ENCODE results near the gene XYLT1. TPM values are rescaled to one million over a fixed set of nuclear protein-coding genes. Genes with fewer than 3 reads are reported as not detected.

The XYLT1 gene
- total and polyA plus RNA-seq, 2 of the 8 experiments (the other 6 are each of a cell fraction or from before 2014, with no cell fraction given), result 6.6 to 25.4 TPM

DNA sequence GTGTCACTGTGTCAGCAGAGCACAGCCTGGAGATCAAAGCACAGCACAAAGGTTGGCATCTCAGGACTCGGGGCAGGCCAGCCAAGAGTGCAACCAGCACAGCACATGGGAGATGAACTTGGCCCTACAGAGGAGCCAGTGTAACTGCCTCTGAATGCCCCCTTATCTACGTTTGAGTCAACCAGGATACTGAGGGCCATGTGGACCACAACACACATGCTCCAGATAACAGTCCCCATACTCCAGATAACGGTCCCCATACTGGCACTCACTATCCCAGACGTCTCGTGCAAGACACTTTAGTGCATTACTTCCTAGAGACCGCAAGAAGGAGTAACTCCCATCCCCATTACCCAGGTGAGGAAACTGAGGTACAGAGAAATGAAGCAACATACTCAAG lies 88.2 kb downstream of the XYLT1 start (continued):
- TF ChIP-seq, protein P1, sequence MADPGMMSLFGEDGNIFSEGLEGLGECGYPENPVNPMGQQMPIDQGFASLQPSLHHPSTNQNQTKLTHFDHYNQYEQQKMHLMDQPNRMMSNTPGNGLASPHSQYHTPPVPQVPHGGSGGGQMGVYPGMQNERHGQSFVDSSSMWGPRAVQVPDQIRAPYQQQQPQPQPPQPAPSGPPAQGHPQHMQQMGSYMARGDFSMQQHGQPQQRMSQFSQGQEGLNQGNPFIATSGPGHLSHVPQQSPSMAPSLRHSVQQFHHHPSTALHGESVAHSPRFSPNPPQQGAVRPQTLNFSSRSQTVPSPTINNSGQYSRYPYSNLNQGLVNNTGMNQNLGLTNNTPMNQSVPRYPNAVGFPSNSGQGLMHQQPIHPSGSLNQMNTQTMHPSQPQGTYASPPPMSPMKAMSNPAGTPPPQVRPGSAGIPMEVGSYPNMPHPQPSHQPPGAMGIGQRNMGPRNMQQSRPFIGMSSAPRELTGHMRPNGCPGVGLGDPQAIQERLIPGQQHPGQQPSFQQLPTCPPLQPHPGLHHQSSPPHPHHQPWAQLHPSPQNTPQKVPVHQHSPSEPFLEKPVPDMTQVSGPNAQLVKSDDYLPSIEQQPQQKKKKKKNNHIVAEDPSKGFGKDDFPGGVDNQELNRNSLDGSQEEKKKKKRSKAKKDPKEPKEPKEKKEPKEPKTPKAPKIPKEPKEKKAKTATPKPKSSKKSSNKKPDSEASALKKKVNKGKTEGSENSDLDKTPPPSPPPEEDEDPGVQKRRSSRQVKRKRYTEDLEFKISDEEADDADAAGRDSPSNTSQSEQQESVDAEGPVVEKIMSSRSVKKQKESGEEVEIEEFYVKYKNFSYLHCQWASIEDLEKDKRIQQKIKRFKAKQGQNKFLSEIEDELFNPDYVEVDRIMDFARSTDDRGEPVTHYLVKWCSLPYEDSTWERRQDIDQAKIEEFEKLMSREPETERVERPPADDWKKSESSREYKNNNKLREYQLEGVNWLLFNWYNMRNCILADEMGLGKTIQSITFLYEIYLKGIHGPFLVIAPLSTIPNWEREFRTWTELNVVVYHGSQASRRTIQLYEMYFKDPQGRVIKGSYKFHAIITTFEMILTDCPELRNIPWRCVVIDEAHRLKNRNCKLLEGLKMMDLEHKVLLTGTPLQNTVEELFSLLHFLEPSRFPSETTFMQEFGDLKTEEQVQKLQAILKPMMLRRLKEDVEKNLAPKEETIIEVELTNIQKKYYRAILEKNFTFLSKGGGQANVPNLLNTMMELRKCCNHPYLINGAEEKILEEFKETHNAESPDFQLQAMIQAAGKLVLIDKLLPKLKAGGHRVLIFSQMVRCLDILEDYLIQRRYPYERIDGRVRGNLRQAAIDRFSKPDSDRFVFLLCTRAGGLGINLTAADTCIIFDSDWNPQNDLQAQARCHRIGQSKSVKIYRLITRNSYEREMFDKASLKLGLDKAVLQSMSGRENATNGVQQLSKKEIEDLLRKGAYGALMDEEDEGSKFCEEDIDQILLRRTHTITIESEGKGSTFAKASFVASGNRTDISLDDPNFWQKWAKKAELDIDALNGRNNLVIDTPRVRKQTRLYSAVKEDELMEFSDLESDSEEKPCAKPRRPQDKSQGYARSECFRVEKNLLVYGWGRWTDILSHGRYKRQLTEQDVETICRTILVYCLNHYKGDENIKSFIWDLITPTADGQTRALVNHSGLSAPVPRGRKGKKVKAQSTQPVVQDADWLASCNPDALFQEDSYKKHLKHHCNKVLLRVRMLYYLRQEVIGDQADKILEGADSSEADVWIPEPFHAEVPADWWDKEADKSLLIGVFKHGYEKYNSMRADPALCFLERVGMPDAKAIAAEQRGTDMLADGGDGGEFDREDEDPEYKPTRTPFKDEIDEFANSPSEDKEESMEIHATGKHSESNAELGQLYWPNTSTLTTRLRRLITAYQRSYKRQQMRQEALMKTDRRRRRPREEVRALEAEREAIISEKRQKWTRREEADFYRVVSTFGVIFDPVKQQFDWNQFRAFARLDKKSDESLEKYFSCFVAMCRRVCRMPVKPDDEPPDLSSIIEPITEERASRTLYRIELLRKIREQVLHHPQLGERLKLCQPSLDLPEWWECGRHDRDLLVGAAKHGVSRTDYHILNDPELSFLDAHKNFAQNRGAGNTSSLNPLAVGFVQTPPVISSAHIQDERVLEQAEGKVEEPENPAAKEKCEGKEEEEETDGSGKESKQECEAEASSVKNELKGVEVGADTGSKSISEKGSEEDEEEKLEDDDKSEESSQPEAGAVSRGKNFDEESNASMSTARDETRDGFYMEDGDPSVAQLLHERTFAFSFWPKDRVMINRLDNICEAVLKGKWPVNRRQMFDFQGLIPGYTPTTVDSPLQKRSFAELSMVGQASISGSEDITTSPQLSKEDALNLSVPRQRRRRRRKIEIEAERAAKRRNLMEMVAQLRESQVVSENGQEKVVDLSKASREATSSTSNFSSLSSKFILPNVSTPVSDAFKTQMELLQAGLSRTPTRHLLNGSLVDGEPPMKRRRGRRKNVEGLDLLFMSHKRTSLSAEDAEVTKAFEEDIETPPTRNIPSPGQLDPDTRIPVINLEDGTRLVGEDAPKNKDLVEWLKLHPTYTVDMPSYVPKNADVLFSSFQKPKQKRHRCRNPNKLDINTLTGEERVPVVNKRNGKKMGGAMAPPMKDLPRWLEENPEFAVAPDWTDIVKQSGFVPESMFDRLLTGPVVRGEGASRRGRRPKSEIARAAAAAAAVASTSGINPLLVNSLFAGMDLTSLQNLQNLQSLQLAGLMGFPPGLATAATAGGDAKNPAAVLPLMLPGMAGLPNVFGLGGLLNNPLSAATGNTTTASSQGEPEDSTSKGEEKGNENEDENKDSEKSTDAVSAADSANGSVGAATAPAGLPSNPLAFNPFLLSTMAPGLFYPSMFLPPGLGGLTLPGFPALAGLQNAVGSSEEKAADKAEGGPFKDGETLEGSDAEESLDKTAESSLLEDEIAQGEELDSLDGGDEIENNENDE (IDR thresholded peaks at IDR 0.05; ENCODE audit: insufficient replicate concordance, low read length), result no peak
- TF ChIP-seq MAFK (IDR thresholded peaks at IDR 0.05; ENCODE audit: low read depth, low read length) (no peak), NRF1 (IDR thresholded peaks at IDR 0.05; ENCODE audit: low read depth, low read length) (no peak), SAP30 (IDR thresholded peaks at IDR 0.05; ENCODE audit: insufficient read depth, insufficient replicate concordance, low read length) (no peak), CTBP2 (IDR thresholded peaks at IDR 0.05; ENCODE audit: borderline replicate concordance, insufficient read depth, insufficient read length, low read length) (no peak), SP1 (IDR thresholded peaks at IDR 0.05; ENCODE audit: low read depth, low read length) (no peak), TCF12 (IDR thresholded peaks at IDR 0.05; ENCODE audit: low read depth, low read length) (no peak), JUN (IDR thresholded peaks at IDR 0.05; ENCODE audit: low read depth, low read length) (no peak), RFX5 (IDR thresholded peaks at IDR 0.05; ENCODE audit: borderline replicate concordance, low read depth, low read length) (no peak), POU5F1 (IDR thresholded peaks at IDR 0.05; ENCODE audit: low read depth, low read length) (no peak), ZNF274 (IDR thresholded peaks at IDR 0.05; ENCODE audit: borderline replicate concordance, extremely low read depth, low read length) (no peak)
- TF ChIP-seq, protein P2, sequence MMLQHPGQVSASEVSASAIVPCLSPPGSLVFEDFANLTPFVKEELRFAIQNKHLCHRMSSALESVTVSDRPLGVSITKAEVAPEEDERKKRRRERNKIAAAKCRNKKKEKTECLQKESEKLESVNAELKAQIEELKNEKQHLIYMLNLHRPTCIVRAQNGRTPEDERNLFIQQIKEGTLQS (IDR thresholded peaks at IDR 0.05; ENCODE audit: insufficient read depth, low read depth, low read length), result no peak

Data from H1 (cell line).